CD4-positive, alpha-beta memory T cell (primary cell): ENCODE results near the gene MTO1. TPM values are rescaled to one million over a fixed set of nuclear protein-coding genes. Genes with fewer than 3 reads are reported as not detected.
A peak's percentile ranks its signal among the peaks of the same experiment; 100 is the strongest.
"Not testable (repeated sequence)": the region's sequence is repeated elsewhere in the genome, so short reads cannot be mapped to it uniquely, and the experiment has no call there.

Experiments
- CTCF ChIA-PET: fragments of 350-600 bp; sonication (Branson Sonifier 250); formaldehyde crosslinking; loops from one replicate; lab custom pipeline; 2021; ENCODE audit warnings: inconsistent platforms; ENCODE audit not compliant: partially characterized antibody; lab: Charles Lee
- POLR2A ChIA-PET: fragments of 350-600 bp; sonication (Branson Sonifier 250); formaldehyde crosslinking; loops from one replicate; lab custom pipeline; 2021; ENCODE audit not compliant: partially characterized antibody; lab: Charles Lee
- DNase-seq, 5 donors: peaks; one replicate each; pipeline versions ENCODE4 v3.0.0 to v3.0.0-alpha.2; 2020 to 2022; ENCODE audit warnings: mixed read lengths in 1 of 5
- H3K27ac ChIP-seq: one replicate; pipeline ENCODE4 v1.7.0; 2013; ENCODE audit warnings: low read depth, low read length
- H3K27me3 ChIP-seq: 2 replicates; pipeline ENCODE4 v1.7.0; 2013; ENCODE audit warnings: mild to moderate bottlenecking, low read length, moderate library complexity; ENCODE audit not compliant: insufficient read depth
- H3K36me3 ChIP-seq: 2 replicates; pipeline ENCODE4 v1.7.0; 2013; ENCODE audit warnings: mild to moderate bottlenecking, low read length, moderate library complexity; ENCODE audit not compliant: insufficient read depth
- H3K4me1 ChIP-seq: 2 replicates; pipeline ENCODE4 v1.7.0; 2013; ENCODE audit warnings: mild to moderate bottlenecking, low read length, moderate library complexity; ENCODE audit not compliant: insufficient read depth
- H3K4me3 ChIP-seq, 2 donors: one replicate each; pipeline ENCODE4 v1.7.0; 2013; ENCODE audit warnings: low read length in 2 of 2, mild to moderate bottlenecking in 1 of 2
- H3K9me3 ChIP-seq, 2 donors: one replicate each; pipeline ENCODE4 v1.7.0; 2013; ENCODE audit warnings: low read length in 2 of 2, control low read depth in 1 of 2; ENCODE audit not compliant: control insufficient read depth in 1 of 2
- H3K27ac Mint-ChIP-seq, 7 donors: one replicate each; pipeline ENCODE4 v1.8.0; 2020 to 2021; ENCODE audit warnings: mixed read lengths in 7 of 7, mild to moderate bottlenecking in 6 of 7, inconsistent platforms in 3 of 7, moderate library complexity in 3 of 7
- H3K27me3 Mint-ChIP-seq, 2 donors: one replicate each; pipeline ENCODE4 v1.8.0; 2020 to 2021; ENCODE audit warnings: mixed read lengths in 2 of 2
- H3K36me3 Mint-ChIP-seq, 2 donors: one replicate each; pipeline ENCODE4 v1.8.0; 2020 to 2021; ENCODE audit warnings: mixed read lengths in 2 of 2, inconsistent platforms in 1 of 2, mild to moderate bottlenecking in 1 of 2
- H3K4me1 Mint-ChIP-seq, 4 donors: one replicate each; pipeline ENCODE4 v1.8.0; 2020 to 2021; ENCODE audit warnings: mixed read lengths in 4 of 4, mild to moderate bottlenecking in 1 of 4
- H3K4me3 Mint-ChIP-seq, 8 donors: one replicate each; pipeline ENCODE4 v1.8.0; 2020 to 2021; ENCODE audit warnings: mixed read lengths in 8 of 8, mild to moderate bottlenecking in 7 of 8, moderate library complexity in 6 of 8, inconsistent platforms in 3 of 8
- H3K9me3 Mint-ChIP-seq, 8 donors: one replicate each; pipeline ENCODE4 v1.8.0; 2020 to 2021; ENCODE audit warnings: mixed read lengths in 8 of 8, mild to moderate bottlenecking in 5 of 8, inconsistent platforms in 3 of 8, moderate library complexity in 1 of 8
- intact Hi-C: fragments of 100-400 bp; cut with micrococcal nuclease; formaldehyde crosslinking; loops from one replicate; pipeline ENCODE4 v1.15.1; 2023
- polyA plus RNA-seq, 2 donors: library from polyadenylated mRNA; unstranded; fragments of 300-500 nt; fragmentation: Illumina TruSeq; gene quantifications; one replicate each; pipeline ENCODE4 v1.2.3, GENCODE V29; 2021
- total RNA-seq, 2 experiments: library from RNA; stranded (reverse); gene quantifications; one replicate each; pipeline ENCODE4 v1.2.3, GENCODE V29; 2021

MTO1 gene
- total and polyA plus RNA-seq, 4 experiments from 2014 or later: 31.7 to 99.8 (median 69.9) TPM

DNA sequence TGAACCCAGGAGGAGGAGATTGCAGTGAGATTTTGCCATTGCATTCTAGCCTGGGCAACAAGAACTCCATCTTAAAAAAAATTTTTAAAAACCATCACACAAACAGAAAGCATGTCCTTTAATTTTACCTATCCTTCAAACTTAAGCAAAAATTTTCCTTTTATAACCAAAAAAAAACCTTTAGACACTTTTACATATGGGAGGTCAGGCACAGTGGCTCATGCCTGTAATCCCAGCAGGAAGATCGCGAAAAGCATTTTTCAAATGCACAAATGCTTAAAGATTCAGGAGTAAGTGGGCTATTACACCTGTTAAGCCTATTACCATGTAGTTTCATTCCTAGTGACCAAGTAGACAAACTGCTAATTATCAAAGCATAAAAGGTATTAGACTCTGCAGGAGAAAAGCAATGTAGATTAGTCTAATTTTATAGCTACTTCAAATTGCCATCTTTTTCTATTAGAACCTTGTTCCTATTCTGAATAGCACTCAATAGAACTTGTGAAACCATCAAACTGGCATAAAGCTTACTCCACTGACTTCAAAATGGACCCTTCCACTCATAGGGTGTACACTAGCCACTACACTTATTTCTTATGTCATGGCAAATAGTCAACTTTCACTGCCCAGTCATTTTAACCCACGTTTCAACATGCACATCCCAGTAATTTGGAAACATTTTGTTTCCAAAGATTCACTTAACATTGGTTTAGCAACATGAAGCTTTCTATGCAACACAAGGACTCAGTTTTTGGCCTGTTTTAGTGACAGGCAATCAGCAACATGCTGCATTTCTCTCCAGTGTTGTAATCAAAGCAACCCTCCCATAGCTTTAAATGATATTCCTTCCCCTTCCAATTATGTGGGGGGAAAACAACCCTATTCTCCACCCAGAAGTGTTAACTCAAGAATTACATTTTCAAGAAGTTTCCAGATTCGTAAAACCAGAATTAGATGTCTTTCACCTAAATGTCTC lies 55.3 kb downstream of the MTO1 start:
- Histone ChIP-seq H3K27me3 (no peaks in the 10 kb centered on the region), H3K36me3 (peaks cover 39% of the 10 kb centered on the region), H3K4me1 (peaks cover 55% of the 10 kb centered on the region), H3K27ac (peak overlapping the region; percentile 31), H3K9me3 (no peaks in the 10 kb centered on the region), H3K4me3 (no peak overlapping the region)
- Mint-ChIP-seq H3K9me3 (peaks cover 0 to 19% (median 0%) of the 10 kb centered on the region in 8 donors), H3K27me3 (no peaks in the 10 kb centered on the region), H3K4me3 (peak overlapping the region in 7 of 8 donors; percentile 29 to 83 (median 50)), H3K36me3 (peaks cover 53 to 76% of the 10 kb centered on the region in 2 donors), H3K4me1 (peaks cover 37 to 74% (median 50%) of the 10 kb centered on the region in 4 donors), H3K27ac (peak overlapping the region; percentile 66 to 99 (median 90))
- ChIA-PET POLR2A (interaction anchor here (0.6 to 13.1 kb wide), 11 partner anchors 8 to 137 kb away, joined by 3 to 316 read pairs (median 7); partner anchors contain the start of genes MTO1 and SLC17A5), CTCF (interaction anchor here (1.2 to 7.8 kb wide), 8 partner anchors 9 to 136 kb away, joined by 3 to 222 read pairs (median 4); partner anchors contain the start of genes MTO1 and SLC17A5)
- intact Hi-C loops: no loop called here
- DNase-seq: peak in 4 of 5 donors; percentile 8 to 18 (median 14)

DNA sequence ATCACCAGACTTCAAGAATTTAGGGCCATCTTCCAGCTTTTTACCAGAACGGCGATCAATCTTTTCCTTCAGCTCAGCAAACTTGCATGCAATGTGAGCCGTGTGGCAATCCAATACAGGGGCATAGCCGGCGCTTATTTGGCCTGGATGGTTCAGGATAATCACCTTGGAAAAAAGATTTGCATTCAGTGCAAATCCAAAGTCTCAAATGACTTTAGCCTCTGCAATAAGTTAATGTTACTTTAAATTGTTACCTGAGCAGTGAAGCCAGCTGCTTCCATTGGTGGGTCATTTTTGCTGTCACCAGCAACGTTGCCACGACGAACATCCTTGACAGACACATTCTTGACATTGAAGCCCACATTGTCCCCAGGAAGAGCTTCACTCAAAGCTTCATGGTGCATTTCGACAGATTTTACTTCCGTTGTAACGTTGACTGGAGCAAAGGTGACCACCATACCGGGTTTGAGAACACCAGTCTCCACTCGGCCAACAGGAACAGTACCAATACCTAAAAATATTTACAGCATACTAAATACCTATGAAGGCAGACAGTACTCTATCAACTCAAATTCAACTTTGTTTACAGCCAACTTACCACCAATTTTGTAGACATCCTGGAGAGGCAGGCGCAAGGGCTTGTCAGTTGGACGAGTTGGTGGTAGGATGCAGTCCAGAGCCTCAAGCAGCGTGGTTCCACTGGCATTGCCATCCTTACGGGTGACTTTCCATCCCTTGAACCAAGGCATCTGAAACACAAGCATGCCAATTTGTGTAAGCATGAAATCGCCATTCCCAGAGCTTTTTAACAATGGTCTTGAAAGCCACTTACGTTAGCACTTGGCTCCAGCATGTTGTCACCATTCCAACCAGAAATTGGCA lies 56.8 kb downstream of the MTO1 start:
- Mint-ChIP-seq H3K36me3 (peaks cover 53 to 71% of the 10 kb centered on the region in 2 donors), H3K4me1 (peaks cover 46 to 87% (median 60%) of the 10 kb centered on the region in 4 donors), H3K9me3 (peaks cover 0 to 19% (median 0%) of the 10 kb centered on the region in 8 donors), H3K27ac (peak overlapping the region; percentile 92 to 99 (median 98)), H3K4me3 (peak overlapping the region; percentile 95 to 98 (median 96))
- Histone ChIP-seq H3K27ac (peak overlapping the region; percentile 100), H3K36me3 (peaks cover 39% of the 10 kb centered on the region), H3K4me3 (peak overlapping the region in 1 of 2 donors; percentile 93), H3K4me1 (peaks cover 69% of the 10 kb centered on the region)
- H3K9me3 ChIP-seq, intact Hi-C loops, H3K27me3 ChIP-seq, H3K27me3 Mint-ChIP-seq: not testable (repeated sequence)
- ChIA-PET POLR2A (interaction anchor here (0.9 to 13.1 kb wide), 9 partner anchors 9 to 135 kb away, joined by 3 to 316 read pairs (median 58); partner anchors contain the start of genes CGAS, MTO1 and SLC17A5), CTCF (interaction anchor here (2.9 to 3.1 kb wide), 3 partner anchors 68 to 134 kb away, joined by 8 to 24 read pairs (median 20); partner anchors contain the start of gene SLC17A5)
- peak in 3 of 5 donors; percentile 7 to 19 (median 11) for DNase-seq

- peak in 3 of 5 donors; percentile 15 to 33 (median 24) for DNase-seq
- H3K4me1 ChIP-seq: peaks cover 74% of the 10 kb centered on the region
- H3K27me3 ChIP-seq, H3K27me3 Mint-ChIP-seq, H3K9me3 ChIP-seq, intact Hi-C loops: not testable (repeated sequence)
- H3K27ac Mint-ChIP-seq: peak overlapping the region; percentile 98 to 99 (median 98)
- peaks cover 39% of the 10 kb centered on the region for H3K36me3 ChIP-seq
- CTCF ChIA-PET: interaction anchor here (0.8 to 3.1 kb wide), 6 partner anchors 10 to 134 kb away, joined by 3 to 24 read pairs (median 9); partner anchors contain the start of gene SLC17A5
- H3K36me3 Mint-ChIP-seq: peaks cover 53 to 70% of the 10 kb centered on the region in 2 donors
- POLR2A ChIA-PET: interaction anchor here (0.9 to 13.1 kb wide), 19 partner anchors 10 to 1724 kb away, joined by 3 to 316 read pairs (median 12); partner anchors contain the start of genes CGAS, COX7A2, MTO1 and SLC17A5
- peaks cover 47 to 93% (median 63%) of the 10 kb centered on the region in 4 donors for H3K4me1 Mint-ChIP-seq
- H3K4me3 Mint-ChIP-seq: peak overlapping the region; percentile 95 to 98 (median 96)
- peaks cover 0 to 19% (median 0%) of the 10 kb centered on the region in 8 donors for H3K9me3 Mint-ChIP-seq
- peak overlapping the region; percentile 100 for H3K27ac ChIP-seq
- peak overlapping the region; percentile 64 to 93 for H3K4me3 ChIP-seq
Observed at GRCh38 chr6:73518982-73519881, 57.7 kb downstream of the MTO1 start.

DNA sequence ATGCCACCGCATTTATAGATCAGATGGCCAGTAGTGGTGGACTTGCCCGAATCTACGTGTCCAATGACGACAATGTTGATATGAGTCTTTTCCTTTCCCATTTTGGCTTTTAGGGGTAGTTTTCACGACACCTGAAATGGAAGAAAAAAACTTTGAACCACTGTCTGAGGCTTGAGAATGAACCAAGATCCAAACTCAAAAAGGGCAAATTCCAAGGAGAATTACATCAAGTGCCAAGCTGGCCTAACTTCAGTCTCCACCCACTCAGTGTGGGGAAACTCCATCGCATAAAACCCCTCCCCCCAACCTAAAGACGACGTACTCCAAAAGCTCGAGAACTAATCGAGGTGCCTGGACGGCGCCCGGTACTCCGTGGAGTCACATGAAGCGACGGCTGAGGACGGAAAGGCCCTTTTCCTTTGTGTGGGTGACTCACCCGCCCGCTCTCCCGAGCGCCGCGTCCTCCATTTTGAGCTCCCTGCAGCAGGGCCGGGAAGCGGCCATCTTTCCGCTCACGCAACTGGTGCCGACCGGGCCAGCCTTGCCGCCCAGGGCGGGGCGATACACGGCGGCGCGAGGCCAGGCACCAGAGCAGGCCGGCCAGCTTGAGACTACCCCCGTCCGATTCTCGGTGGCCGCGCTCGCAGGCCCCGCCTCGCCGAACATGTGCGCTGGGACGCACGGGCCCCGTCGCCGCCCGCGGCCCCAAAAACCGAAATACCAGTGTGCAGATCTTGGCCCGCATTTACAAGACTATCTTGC lies 58.6 kb downstream of the MTO1 start:
- intact Hi-C loops: loop anchor here (2.0 to 5.0 kb wide), 3 partner anchors 69 to 1722 kb away; partner anchors contain the start of genes COX7A2 and KCNQ5
- H3K4me3 Mint-ChIP-seq: peak overlapping the region; percentile 95 to 98 (median 96)
- peak overlapping the region; percentile 98 to 99 (median 98) for H3K27ac Mint-ChIP-seq
- H3K27me3 Mint-ChIP-seq: no peaks in the 10 kb centered on the region
- Histone ChIP-seq H3K9me3 (no peaks in the 10 kb centered on the region), H3K27me3 (no peaks in the 10 kb centered on the region), H3K4me1 (peaks cover 67% of the 10 kb centered on the region), H3K4me3 (peak overlapping the region; percentile 64 to 93), H3K36me3 (peaks cover 34% of the 10 kb centered on the region), H3K27ac (peak overlapping the region; percentile 100)
- peak; percentile 75 to 92 (median 81) for DNase-seq
- ChIA-PET POLR2A (interaction anchor here (0.7 to 13.1 kb wide), 35 partner anchors 7 to 1765 kb away, joined by 3 to 316 read pairs (median 5); partner anchors contain the start of genes CGAS, COX7A2, DDX43 and MTO1), CTCF (interaction anchor here (0.8 to 3.1 kb wide), 6 partner anchors 10 to 133 kb away, joined by 3 to 24 read pairs (median 6); no protein-coding TSS in a partner anchor)
- H3K36me3 Mint-ChIP-seq: peaks cover 48 to 64% of the 10 kb centered on the region in 2 donors
- H3K4me1 Mint-ChIP-seq: peaks cover 44 to 89% (median 61%) of the 10 kb centered on the region in 4 donors
- peaks cover 0 to 19% (median 0%) of the 10 kb centered on the region in 8 donors for H3K9me3 Mint-ChIP-seq

DNA sequence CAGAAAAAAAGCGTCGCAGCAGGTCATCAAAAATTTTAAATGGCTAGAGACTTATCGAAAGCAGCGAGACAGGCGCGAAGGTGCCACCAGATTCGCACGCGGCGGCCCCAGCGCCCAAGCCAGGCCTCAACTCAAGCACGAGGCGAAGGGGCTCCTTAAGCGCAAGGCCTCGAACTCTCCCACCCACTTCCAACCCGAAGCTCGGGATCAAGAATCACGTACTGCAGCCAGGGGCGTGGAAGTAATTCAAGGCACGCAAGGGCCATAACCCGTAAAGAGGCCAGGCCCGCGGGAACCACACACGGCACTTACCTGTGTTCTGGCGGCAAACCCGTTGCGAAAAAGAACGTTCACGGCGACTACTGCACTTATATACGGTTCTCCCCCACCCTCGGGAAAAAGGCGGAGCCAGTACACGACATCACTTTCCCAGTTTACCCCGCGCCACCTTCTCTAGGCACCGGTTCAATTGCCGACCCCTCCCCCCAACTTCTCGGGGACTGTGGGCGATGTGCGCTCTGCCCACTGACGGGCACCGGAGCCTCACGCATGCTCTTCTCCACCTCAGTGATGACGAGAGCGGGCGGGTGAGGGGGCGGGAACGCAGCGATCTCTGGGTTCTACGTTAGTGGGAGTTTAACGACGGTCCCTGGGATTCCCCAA lies 59.3 kb downstream of the MTO1 start, which contains the start of gene EEF1A1:
Gene EEF1A1, minus strand, starts transcription at position 345 of the 663 bp plus-strand sequence. CDS start 1,006 bp downstream, outside the sequence.
- POLR2A ChIA-PET: interaction anchor here (0.9 to 13.1 kb wide), 38 partner anchors 8 to 1764 kb away, joined by 3 to 316 read pairs (median 5); partner anchors contain the start of genes CGAS, COX7A2, DDX43 and MTO1
- Mint-ChIP-seq H3K27ac (peak within 1 kb of the TSS; percentile 98 to 99 (median 98)), H3K4me1 (peaks cover 39 to 81% (median 54%) of the 10 kb centered on the region in 4 donors), H3K36me3 (peaks cover 41 to 56% of the 10 kb centered on the region in 2 donors), H3K9me3 (peaks cover 0 to 19% (median 0%) of the 10 kb centered on the region in 8 donors), H3K27me3 (no peaks in the 10 kb centered on the region), H3K4me3 (peak within 1 kb of the TSS; percentile 95 to 98 (median 96))
- Histone ChIP-seq H3K4me1 (peaks cover 60% of the 10 kb centered on the region), H3K9me3 (no peaks in the 10 kb centered on the region), H3K4me3 (peak within 1 kb of the TSS; percentile 68 to 93), H3K27ac (peak within 1 kb of the TSS; percentile 100), H3K27me3 (no peaks in the 10 kb centered on the region), H3K36me3 (peaks cover 30% of the 10 kb centered on the region)
- CTCF ChIA-PET: interaction anchor here (1.1 to 3.5 kb wide), 8 partner anchors 60 to 133 kb away, joined by 3 to 24 read pairs (median 12); partner anchors contain the start of gene SLC17A5
- DNase-seq: peak; percentile 98 to 100 (median 99)
- intact Hi-C loops: loop anchor here (1.0 to 5.0 kb wide), 8 partner anchors 59 to 1763 kb away; partner anchors contain the start of genes COX7A2, KCNQ5, MTO1 and TMEM30A
